ENCODE results near the gene SYT6.

DNA sequence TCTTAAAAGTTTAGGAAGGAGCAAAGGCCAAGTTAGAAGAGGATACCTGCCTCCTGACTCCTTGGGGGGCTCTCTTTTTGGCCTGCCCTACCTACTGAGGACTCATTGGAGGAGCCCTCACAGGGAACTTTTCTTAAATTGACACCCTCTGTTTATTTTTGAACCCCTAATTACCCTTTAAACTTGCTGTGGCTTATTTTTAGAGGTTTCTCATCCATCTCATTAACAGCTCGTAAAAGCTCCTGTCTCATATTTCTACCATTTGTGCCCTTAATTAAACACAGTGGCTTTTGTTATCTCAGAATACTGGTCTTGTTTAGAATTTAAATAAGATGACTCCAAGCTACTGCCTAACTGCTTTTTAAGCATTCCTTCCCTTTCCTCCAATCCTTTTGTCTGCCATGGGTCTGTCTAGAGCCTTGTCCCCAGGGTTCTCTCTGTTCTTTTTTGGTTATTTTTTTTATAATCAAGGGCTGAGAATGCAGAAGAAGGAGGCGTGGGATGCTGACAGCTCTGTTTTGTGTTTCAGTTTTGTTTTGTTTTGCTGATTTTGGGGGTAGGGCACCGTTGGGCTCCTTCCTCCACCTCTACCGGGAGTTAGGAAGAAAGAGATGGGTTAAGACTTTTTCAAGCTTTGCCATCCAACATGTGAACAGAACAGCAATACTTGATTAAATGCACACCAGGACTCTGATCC lies 78.0 kb downstream of the SYT6 start:
- no peak for TF ChIP-seq ZNF253 (CRISPR knock-in tag; IDR thresholded peaks at IDR 0.05; ENCODE audit: borderline replicate concordance)
- no peak for TF ChIP-seq ZNF138 (CRISPR knock-in tag; IDR thresholded peaks at IDR 0.05; ENCODE audit: low read depth)
- TF ChIP-seq, protein P1, sequence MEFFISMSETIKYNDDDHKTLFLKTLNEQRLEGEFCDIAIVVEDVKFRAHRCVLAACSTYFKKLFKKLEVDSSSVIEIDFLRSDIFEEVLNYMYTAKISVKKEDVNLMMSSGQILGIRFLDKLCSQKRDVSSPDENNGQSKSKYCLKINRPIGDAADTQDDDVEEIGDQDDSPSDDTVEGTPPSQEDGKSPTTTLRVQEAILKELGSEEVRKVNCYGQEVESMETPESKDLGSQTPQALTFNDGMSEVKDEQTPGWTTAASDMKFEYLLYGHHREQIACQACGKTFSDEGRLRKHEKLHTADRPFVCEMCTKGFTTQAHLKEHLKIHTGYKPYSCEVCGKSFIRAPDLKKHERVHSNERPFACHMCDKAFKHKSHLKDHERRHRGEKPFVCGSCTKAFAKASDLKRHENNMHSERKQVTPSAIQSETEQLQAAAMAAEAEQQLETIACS (CRISPR knock-in tag; IDR thresholded peaks at IDR 0.05), result no peak
- TF ChIP-seq, protein P2, sequence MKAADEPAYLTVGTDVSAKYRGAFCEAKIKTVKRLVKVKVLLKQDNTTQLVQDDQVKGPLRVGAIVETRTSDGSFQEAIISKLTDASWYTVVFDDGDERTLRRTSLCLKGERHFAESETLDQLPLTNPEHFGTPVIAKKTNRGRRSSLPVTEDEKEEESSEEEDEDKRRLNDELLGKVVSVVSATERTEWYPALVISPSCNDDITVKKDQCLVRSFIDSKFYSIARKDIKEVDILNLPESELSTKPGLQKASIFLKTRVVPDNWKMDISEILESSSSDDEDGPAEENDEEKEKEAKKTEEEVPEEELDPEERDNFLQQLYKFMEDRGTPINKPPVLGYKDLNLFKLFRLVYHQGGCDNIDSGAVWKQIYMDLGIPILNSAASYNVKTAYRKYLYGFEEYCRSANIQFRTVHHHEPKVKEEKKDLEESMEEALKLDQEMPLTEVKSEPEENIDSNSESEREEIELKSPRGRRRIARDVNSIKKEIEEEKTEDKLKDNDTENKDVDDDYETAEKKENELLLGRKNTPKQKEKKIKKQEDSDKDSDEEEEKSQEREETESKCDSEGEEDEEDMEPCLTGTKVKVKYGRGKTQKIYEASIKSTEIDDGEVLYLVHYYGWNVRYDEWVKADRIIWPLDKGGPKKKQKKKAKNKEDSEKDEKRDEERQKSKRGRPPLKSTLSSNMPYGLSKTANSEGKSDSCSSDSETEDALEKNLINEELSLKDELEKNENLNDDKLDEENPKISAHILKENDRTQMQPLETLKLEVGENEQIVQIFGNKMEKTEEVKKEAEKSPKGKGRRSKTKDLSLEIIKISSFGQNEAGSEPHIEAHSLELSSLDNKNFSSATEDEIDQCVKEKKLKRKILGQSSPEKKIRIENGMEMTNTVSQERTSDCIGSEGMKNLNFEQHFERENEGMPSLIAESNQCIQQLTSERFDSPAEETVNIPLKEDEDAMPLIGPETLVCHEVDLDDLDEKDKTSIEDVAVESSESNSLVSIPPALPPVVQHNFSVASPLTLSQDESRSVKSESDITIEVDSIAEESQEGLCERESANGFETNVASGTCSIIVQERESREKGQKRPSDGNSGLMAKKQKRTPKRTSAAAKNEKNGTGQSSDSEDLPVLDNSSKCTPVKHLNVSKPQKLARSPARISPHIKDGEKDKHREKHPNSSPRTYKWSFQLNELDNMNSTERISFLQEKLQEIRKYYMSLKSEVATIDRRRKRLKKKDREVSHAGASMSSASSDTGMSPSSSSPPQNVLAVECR (CRISPR knock-in tag; IDR thresholded peaks at IDR 0.05; ENCODE audit: borderline replicate concordance), result no peak
- no peak for TF ChIP-seq ZNF10 (CRISPR knock-in tag; IDR thresholded peaks at IDR 0.05; ENCODE audit: borderline replicate concordance, low read depth)
- no peak for TF ChIP-seq EP300 (IDR thresholded peaks at IDR 0.05; ENCODE audit: low read depth in 2 of 2, low read length in 2 of 2)
- no peak for TF ChIP-seq EP300 (CRISPR knock-in tag; IDR thresholded peaks at IDR 0.05; ENCODE audit: borderline replicate concordance)
- TF ChIP-seq ZFP36 (IDR thresholded peaks at IDR 0.05; ENCODE audit: borderline replicate concordance, low read depth, low read length, partially characterized antibody), result no peak
- TF ChIP-seq NONO (IDR thresholded peaks at IDR 0.05), result no peak
- no peak for TF ChIP-seq NONO (CRISPR knock-in tag; conservative IDR thresholded peaks at IDR 0.05)
- TF ChIP-seq CC2D1A (CRISPR knock-in tag; IDR thresholded peaks at IDR 0.05), result no peak

All from HepG2 (cell line).